ENCODE data around the gene ANAPC4. TPM values are rescaled to one million over a fixed set of nuclear protein-coding genes. Genes with fewer than 3 reads are reported as not detected.

The ANAPC4 gene
- total RNA-seq, 6 donors from 2014 or later, result 20.8 to 78.2 (median 27.2) TPM

DNA sequence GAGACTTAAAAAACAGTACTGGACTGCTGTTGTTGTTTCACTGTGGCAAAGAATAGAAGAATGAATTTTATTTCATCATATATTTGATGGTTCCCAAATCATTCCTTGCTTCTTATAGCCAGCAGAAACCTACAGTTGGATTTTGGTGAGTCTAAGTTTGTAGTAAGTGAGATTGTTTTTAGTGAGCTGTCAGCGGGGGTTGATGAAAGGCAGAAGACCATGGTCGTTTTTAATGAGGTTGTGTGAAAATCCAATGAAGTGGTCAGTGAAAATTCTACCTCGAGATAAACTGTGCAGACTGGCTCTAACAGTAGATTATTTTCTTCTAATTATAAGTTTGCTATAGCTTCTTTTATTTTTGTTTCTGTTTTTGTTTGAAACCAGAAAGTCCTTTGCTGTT lies 36.2 kb downstream of the ANAPC4 start:
- Histone ChIP-seq H3K36me3 (peaks cover 45 to 100% (median 73%) of the 10 kb centered on the region in 4 donors), H3K9me3 (no peaks in the 10 kb centered on the region), H3K4me1 (no peaks in the 10 kb centered on the region), H3K27me3 (no peaks in the 10 kb centered on the region), H3K4me3 (no peak overlapping the region), H3K27ac (no peak overlapping the region)
- WGBS, 2 donors, result 87 to 88% methylated on average over 3 of the region's 3 CpGs
- TF ChIP-seq EP300 (IDR thresholded peaks at IDR 0.05) (no peak), POLR2A (IDR thresholded peaks at IDR 0.05) (no peak), POLR2AphosphoS5 (IDR thresholded peaks at IDR 0.05) (no peak)
- TF ChIP-seq, protein P1, sequence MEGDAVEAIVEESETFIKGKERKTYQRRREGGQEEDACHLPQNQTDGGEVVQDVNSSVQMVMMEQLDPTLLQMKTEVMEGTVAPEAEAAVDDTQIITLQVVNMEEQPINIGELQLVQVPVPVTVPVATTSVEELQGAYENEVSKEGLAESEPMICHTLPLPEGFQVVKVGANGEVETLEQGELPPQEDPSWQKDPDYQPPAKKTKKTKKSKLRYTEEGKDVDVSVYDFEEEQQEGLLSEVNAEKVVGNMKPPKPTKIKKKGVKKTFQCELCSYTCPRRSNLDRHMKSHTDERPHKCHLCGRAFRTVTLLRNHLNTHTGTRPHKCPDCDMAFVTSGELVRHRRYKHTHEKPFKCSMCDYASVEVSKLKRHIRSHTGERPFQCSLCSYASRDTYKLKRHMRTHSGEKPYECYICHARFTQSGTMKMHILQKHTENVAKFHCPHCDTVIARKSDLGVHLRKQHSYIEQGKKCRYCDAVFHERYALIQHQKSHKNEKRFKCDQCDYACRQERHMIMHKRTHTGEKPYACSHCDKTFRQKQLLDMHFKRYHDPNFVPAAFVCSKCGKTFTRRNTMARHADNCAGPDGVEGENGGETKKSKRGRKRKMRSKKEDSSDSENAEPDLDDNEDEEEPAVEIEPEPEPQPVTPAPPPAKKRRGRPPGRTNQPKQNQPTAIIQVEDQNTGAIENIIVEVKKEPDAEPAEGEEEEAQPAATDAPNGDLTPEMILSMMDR (IDR thresholded peaks at IDR 0.05), result no peak
- DNase-seq, result no peak
- ATAC-seq (ENCODE audit: low FRiP score in 2 of 2), result no peak

DNA sequence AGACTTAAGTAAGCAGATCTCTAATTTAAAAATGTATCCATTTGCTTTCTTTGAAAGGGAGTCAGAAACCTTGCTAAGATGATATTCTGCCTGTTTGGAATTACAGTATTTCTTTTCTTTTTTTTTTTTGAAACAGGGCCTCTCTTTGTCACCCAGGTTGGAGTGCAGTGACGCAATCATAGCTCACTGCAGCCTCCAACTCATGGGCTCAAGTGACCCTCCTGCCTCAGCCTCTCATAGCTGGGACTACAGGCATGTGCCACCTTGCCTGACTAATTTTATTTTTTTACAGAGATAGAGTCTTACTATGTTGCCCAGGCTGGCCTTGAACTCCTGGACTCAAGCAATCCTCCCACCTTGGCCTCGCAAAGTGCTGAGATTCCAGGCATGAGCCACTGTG lies 40.0 kb downstream of the ANAPC4 start:
- no peak for ATAC-seq (ENCODE audit: low FRiP score in 2 of 2)
- Histone ChIP-seq H3K27me3 (no peaks in the 10 kb centered on the region), H3K4me1 (no peaks in the 10 kb centered on the region), H3K27ac (no peak overlapping the region), H3K9me3 (no peaks in the 10 kb centered on the region), H3K36me3 (peaks cover 16 to 78% (median 46%) of the 10 kb centered on the region in 4 donors), H3K4me3 (no peak overlapping the region)
- TF ChIP-seq POLR2A (IDR thresholded peaks at IDR 0.05), result no peak
- TF ChIP-seq POLR2AphosphoS5 (IDR thresholded peaks at IDR 0.05), result no peak
- TF ChIP-seq EP300 (IDR thresholded peaks at IDR 0.05), result no peak
- TF ChIP-seq, protein P1 (IDR thresholded peaks at IDR 0.05), result no peak
- DNase-seq, result no peak
- 94 to 100% methylated on average over 2 of the region's 2 CpGs for WGBS, 2 donors

DNA sequence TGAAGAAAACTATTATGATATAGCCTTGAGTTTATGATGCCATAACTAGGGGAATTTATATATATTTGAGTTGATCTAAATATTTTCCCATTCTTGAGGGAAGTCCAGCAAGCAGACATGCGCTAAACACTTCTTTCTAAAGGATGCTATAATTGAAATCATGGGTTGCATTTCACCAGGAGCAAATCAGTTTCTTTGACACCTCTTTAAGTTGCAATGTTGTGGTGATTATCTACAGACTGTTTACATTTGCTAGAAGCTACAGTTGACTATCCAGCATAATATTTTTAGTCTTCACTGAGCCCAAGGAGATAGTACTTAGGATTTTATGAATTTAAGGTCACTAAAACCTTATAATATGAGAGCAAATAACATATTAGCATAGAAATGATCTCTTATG lies 43.9 kb downstream of the ANAPC4 start:
- no peaks in the 10 kb centered on the region for H3K27me3 ChIP-seq
- H3K9me3 ChIP-seq, result no peaks in the 10 kb centered on the region
- no peak overlapping the region for H3K27ac ChIP-seq
- WGBS, 2 donors, result 90 to 96% methylated on average over 1 of the region's 1 CpG
- peaks cover 4 to 39% (median 23%) of the 10 kb centered on the region in 4 donors for H3K36me3 ChIP-seq
- DNase-seq, result no peak
- ATAC-seq (ENCODE audit: low FRiP score in 2 of 2), result no peak
- no peak overlapping the region for H3K4me3 ChIP-seq
- TF ChIP-seq POLR2AphosphoS5 (IDR thresholded peaks at IDR 0.05) (no peak), EP300 (IDR thresholded peaks at IDR 0.05) (no peak), POLR2A (IDR thresholded peaks at IDR 0.05) (no peak)
- TF ChIP-seq, protein P1 (IDR thresholded peaks at IDR 0.05), result no peak
- peaks cover 0 to 15% (median 7%) of the 10 kb centered on the region in 4 donors for H3K4me1 ChIP-seq

DNA sequence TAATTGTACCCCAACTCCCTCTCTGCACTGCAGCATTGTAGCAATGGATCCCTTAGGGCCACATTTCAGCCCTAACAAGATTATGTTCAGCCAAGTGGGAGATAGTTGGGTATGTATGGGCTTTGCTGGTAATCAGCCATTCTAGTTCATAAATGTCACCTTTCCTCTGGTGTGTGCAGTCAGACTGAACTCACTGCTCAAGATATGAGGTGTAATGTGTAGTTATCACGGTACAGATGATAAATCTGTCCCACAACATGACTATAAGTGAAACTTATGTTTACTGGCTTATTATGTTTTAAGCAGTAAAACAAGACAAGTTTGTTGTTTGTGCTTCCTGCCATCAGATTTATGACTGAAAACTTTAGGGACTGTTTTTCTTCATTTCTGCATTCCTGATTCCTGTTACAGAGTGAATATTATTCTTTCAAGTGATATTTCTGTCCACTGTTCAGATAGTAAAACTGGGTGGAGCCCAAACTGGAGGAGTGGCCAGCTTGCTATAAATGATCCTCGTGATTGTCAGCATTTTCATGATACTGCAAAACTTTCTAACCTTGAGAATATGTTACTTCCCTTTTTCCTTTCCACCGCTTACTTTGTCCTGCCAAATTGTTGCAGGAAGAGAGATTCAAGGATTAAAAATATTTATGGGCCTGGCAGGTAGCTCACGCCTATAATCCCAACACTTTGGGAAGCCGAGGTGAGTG lies 44.9 kb downstream of the ANAPC4 start:
- ATAC-seq (ENCODE audit: low FRiP score in 2 of 2), result no peak
- no peak for DNase-seq
- TF ChIP-seq POLR2A (IDR thresholded peaks at IDR 0.05) (no peak), POLR2AphosphoS5 (IDR thresholded peaks at IDR 0.05) (no peak), EP300 (IDR thresholded peaks at IDR 0.05) (no peak)
- TF ChIP-seq, protein P1 (IDR thresholded peaks at IDR 0.05), result no peak

DNA sequence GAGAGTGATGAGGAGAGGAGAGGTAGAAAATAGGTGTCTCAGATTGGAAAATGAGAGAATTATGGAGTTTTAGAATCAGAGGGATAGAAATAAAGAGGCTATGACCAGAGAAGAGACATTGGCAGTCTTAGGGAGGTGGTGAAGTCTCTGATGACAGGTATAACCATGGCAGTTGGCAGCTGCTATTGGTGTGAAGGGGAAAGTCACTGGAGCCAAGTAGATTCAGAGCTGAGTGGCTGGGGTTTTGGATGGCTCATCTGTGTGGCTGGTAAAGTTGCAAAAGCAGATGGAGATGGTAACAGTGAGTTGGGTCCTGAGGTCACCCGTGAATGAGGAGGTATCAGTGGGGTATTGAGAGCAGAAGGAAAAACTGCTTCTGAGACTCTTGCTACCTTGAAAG lies 46.5 kb downstream of the ANAPC4 start:
- no peak for ATAC-seq (ENCODE audit: low FRiP score in 2 of 2)
- no peaks in the 10 kb centered on the region for H3K27me3 ChIP-seq
- TF ChIP-seq POLR2AphosphoS5 (IDR thresholded peaks at IDR 0.05) (no peak), EP300 (IDR thresholded peaks at IDR 0.05) (no peak), POLR2A (IDR thresholded peaks at IDR 0.05) (no peak)
- TF ChIP-seq, protein P1 (IDR thresholded peaks at IDR 0.05), result no peak
- no peak for DNase-seq
- H3K4me1 ChIP-seq, result peaks cover 0 to 15% (median 7%) of the 10 kb centered on the region in 4 donors
- peaks cover 0 to 13% (median 2%) of the 10 kb centered on the region in 4 donors for H3K36me3 ChIP-seq
- WGBS, 2 donors, result 91 to 100% methylated on average over 1 of the region's 1 CpG
- H3K4me3 ChIP-seq, result no peak overlapping the region
- H3K27ac ChIP-seq, result no peak overlapping the region
- H3K9me3 ChIP-seq, result no peaks in the 10 kb centered on the region

More for the DNA sequence above, 44.9 kb downstream of the ANAPC4 start:
- H3K9me3 ChIP-seq, result no peaks in the 10 kb centered on the region
- H3K27ac ChIP-seq, result no peak overlapping the region
- H3K27me3 ChIP-seq, result no peaks in the 10 kb centered on the region
- H3K36me3 ChIP-seq, result peaks cover 0 to 29% (median 16%) of the 10 kb centered on the region in 4 donors
- no peak overlapping the region for H3K4me3 ChIP-seq
- peaks cover 0 to 15% (median 7%) of the 10 kb centered on the region in 4 donors for H3K4me1 ChIP-seq
- 60 to 75% methylated on average over 5 of the region's 5 CpGs for WGBS, 2 donors

Data from upper lobe of left lung (tissue), 6 donors.